ENCODE results near the gene ARF5. TPM values are rescaled to one million over a fixed set of nuclear protein-coding genes. Genes with fewer than 3 reads are reported as not detected.

The ARF5 gene
- total and polyA plus RNA-seq, 11 donors = 85.3 to 196 (median 99.1) TPM

GRCh38 chr7:127588697-127589482 is 679 bp downstream of the ARF5 start:
- H3K27ac ChIP-seq = peak overlapping the region; percentile 51 to 95 (median 92)
- peak; percentile 48 to 76 (median 58) for DNase-seq
- H3K27me3 ChIP-seq = no peaks in the 10 kb centered on the region
- H3K36me3 ChIP-seq = peaks cover 0 to 33% (median 23%) of the 10 kb centered on the region in 9 donors
- 5 to 10% (median 6%) methylated on average over 23 to 43 of the region's 43 CpGs for WGBS, 4 donors
- no peak for TF ChIP-seq POLR2A (IDR thresholded peaks at IDR 0.05)
- peak in 10 of 12 donors; percentile 9 to 57 (median 28) for TF ChIP-seq CTCF (IDR thresholded peaks at IDR 0.05)
- peak overlapping the region; percentile 83 to 100 (median 96) for H3K4me3 ChIP-seq
- H3K9me3 ChIP-seq = no peaks in the 10 kb centered on the region
- peaks cover 6 to 42% (median 27%) of the 10 kb centered on the region in 12 donors for H3K4me1 ChIP-seq
- ATAC-seq = peak in 3 of 4 donors; percentile 25 to 47 (median 47)
- intact Hi-C loops (cut with DNase I) = loop anchor here in 9 of 10 donors (2.0 to 10.0 kb wide), 5 partner anchors 58 to 197 kb away; partner anchors contain the start of genes ZNF800 (in 5 of the 9) and SND1 (in 2 of the 9)

- ATAC-seq = no peak
- WGBS, 4 donors = 65 to 80% (median 72%) methylated on average over 3 of the region's 3 CpGs
- H3K27me3 ChIP-seq = no peaks in the 10 kb centered on the region
- peaks cover 0 to 32% (median 17%) of the 10 kb centered on the region in 12 donors for H3K4me1 ChIP-seq
- H3K4me3 ChIP-seq = peak overlapping the region in 4 of 12 donors; percentile 83 to 99 (median 94)
- no peak for DNase-seq
- intact Hi-C loops (cut with DNase I) = loop anchor here in 9 of 10 donors (2.0 to 10.0 kb wide), 6 partner anchors 57 to 198 kb away; partner anchors contain the start of genes ZNF800 (in 5 of the 9) and SND1 (in 2 of the 9)
- H3K27ac ChIP-seq = peak overlapping the region in 1 of 12 donors; percentile 12
- H3K36me3 ChIP-seq = peaks cover 0 to 33% (median 23%) of the 10 kb centered on the region in 9 donors
- TF ChIP-seq POLR2A (IDR thresholded peaks at IDR 0.05) (no peak), CTCF (IDR thresholded peaks at IDR 0.05) (no peak)
- H3K9me3 ChIP-seq = no peaks in the 10 kb centered on the region
Observed at GRCh38 chr7:127589896-127590295, 1.7 kb downstream of the ARF5 start.

- ATAC-seq = no peak
- Histone ChIP-seq H3K4me3 (no peak overlapping the region), H3K27me3 (no peaks in the 10 kb centered on the region), H3K4me1 (peaks cover 0 to 25% (median 15%) of the 10 kb centered on the region in 12 donors), H3K36me3 (peaks cover 0 to 33% (median 23%) of the 10 kb centered on the region in 9 donors), H3K27ac (no peak overlapping the region), H3K9me3 (no peaks in the 10 kb centered on the region)
- intact Hi-C loops (cut with DNase I) = loop anchor here in 1 of 10 donors (5.0 kb wide), 1 partner anchor 56 kb away; no protein-coding TSS in a partner anchor
- 91 to 96% (median 94%) methylated on average over 7 of the region's 7 CpGs for WGBS, 4 donors
- no peak for TF ChIP-seq POLR2A (IDR thresholded peaks at IDR 0.05)
- no peak for DNase-seq
Observed at GRCh38 chr7:127591189-127591588, 3.0 kb downstream of the ARF5 start.

GRCh38 chr7:127591591-127591990 is 3.4 kb downstream of the ARF5 start:
- H3K9me3 ChIP-seq = no peaks in the 10 kb centered on the region
- 89 to 92% (median 90%) methylated on average over 6 of the region's 6 CpGs for WGBS, 4 donors
- TF ChIP-seq POLR2A (IDR thresholded peaks at IDR 0.05) = no peak
- no peak for TF ChIP-seq CTCF (IDR thresholded peaks at IDR 0.05)
- H3K27ac ChIP-seq = no peak overlapping the region
- H3K36me3 ChIP-seq = peaks cover 0 to 33% (median 23%) of the 10 kb centered on the region in 9 donors
- H3K4me1 ChIP-seq = peaks cover 0 to 25% (median 15%) of the 10 kb centered on the region in 12 donors
- no peaks in the 10 kb centered on the region for H3K27me3 ChIP-seq
- no peak overlapping the region for H3K4me3 ChIP-seq
- DNase-seq = no peak
- ATAC-seq = no peak
- intact Hi-C loops (cut with DNase I) = loop anchor here in 1 of 10 donors (5.0 kb wide), 1 partner anchor 56 kb away; no protein-coding TSS in a partner anchor
